Right lobe of liver (tissue), 4 donors: ENCODE measurements around the gene MARCKS.

Experiments used
- POLR2A ChIP-seq: fragments of 450-650 bp; IDR thresholded peaks from one replicate; pipeline ENCODE4 v1.6.1; 2017; ENCODE audit warnings: antibody characterized with exemption, mild to moderate bottlenecking
- TF ChIP-seq, protein P1 (sequence below), 4 donors: fragments of 200-600 bp in 3 of 4; fragments of 450-650 bp in 1 of 4; IDR thresholded peaks; one replicate each; pipeline versions ENCODE4 v1.5.1 to v1.8.0; 2016 to 2022; ENCODE audit warnings: antibody characterized with exemption in 4 of 4, mild to moderate bottlenecking in 2 of 4
- donor health status: DM: no; HTN: no; CAD: no.
- donor health status: DM: no; HTN: no; CAD: no.
- donor health status: DM: no; HTN: yes; CAD: no.

GRCh38 chr6:113813142-113813541 is 44.0 kb upstream of the MARCKS start:
- TF ChIP-seq, protein P1, sequence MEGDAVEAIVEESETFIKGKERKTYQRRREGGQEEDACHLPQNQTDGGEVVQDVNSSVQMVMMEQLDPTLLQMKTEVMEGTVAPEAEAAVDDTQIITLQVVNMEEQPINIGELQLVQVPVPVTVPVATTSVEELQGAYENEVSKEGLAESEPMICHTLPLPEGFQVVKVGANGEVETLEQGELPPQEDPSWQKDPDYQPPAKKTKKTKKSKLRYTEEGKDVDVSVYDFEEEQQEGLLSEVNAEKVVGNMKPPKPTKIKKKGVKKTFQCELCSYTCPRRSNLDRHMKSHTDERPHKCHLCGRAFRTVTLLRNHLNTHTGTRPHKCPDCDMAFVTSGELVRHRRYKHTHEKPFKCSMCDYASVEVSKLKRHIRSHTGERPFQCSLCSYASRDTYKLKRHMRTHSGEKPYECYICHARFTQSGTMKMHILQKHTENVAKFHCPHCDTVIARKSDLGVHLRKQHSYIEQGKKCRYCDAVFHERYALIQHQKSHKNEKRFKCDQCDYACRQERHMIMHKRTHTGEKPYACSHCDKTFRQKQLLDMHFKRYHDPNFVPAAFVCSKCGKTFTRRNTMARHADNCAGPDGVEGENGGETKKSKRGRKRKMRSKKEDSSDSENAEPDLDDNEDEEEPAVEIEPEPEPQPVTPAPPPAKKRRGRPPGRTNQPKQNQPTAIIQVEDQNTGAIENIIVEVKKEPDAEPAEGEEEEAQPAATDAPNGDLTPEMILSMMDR (IDR thresholded peaks at IDR 0.05): no peak
- no peak for TF ChIP-seq POLR2A
